DOHH2 (cell line): ENCODE measurements around the gene TMEM9.

Experiments
- H3F3A ChIP-seq: fragments of 200-600 bp; sonication (generic), shearing (Covaris generic); 2 replicates; pipeline ENCODE4 v1.6.0; 2016; ENCODE audit warnings: antibody characterized with exemption, mild to moderate bottlenecking; ENCODE audit not compliant: control insufficient read depth, insufficient read depth
- H3K27ac ChIP-seq: fragments of 200-600 bp; sonication (generic); 2 replicates; pipeline ENCODE4 v1.5.1; 2014; ENCODE audit warnings: low read depth, mild to moderate bottlenecking, low read length, moderate library complexity
- H3K27me3 ChIP-seq: fragments of 200-600 bp; sonication (generic); 2 replicates; pipeline ENCODE4 v1.6.1; 2014; ENCODE audit warnings: mild to moderate bottlenecking, low read length, mixed read lengths; ENCODE audit not compliant: control insufficient read depth
- H3K36me3 ChIP-seq: fragments of 200-600 bp; sonication (generic); 2 replicates; pipeline ENCODE4 v1.6.1; 2014; ENCODE audit warnings: mild to moderate bottlenecking, low read length, moderate library complexity, mixed read lengths; ENCODE audit not compliant: control insufficient read depth
- H3K4me1 ChIP-seq: fragments of 200-600 bp; sonication (generic); 2 replicates; pipeline ENCODE4 v1.6.1; 2014; ENCODE audit warnings: mild to moderate bottlenecking, low read length, mixed read lengths; ENCODE audit not compliant: control insufficient read depth
- H3K4me2 ChIP-seq: fragments of 200-600 bp; sonication (generic); 2 replicates; pipeline ENCODE4 v1.6.0; 2014; ENCODE audit warnings: mild to moderate bottlenecking, low read length, moderate library complexity
- H3K4me3 ChIP-seq: fragments of 200-600 bp; sonication (generic); 2 replicates; pipeline ENCODE4 v1.5.1; 2014; ENCODE audit warnings: mild to moderate bottlenecking, low read length, mixed read lengths
- H3K79me2 ChIP-seq: fragments of 200-600 bp; sonication (generic); 2 replicates; pipeline ENCODE4 v1.6.1; 2014; ENCODE audit warnings: mild to moderate bottlenecking, low read length, mixed read lengths; ENCODE audit not compliant: control insufficient read depth
- H3K9me2 ChIP-seq: fragments of 200-600 bp; sonication (generic); replicated peaks from 2 replicates; pipeline ENCODE4 v1.6.1; 2014; ENCODE audit warnings: mild to moderate bottlenecking, low read length, mixed read lengths; ENCODE audit not compliant: control insufficient read depth
- H3K9me3 ChIP-seq: fragments of 200-600 bp; sonication (generic); 2 replicates; pipeline ENCODE4 v1.6.1; 2014; ENCODE audit warnings: antibody characterized with exemption, low read length, mixed read lengths; ENCODE audit not compliant: control insufficient read depth, insufficient read depth
- H4K20me1 ChIP-seq: fragments of 200-600 bp; sonication (generic); 2 replicates; pipeline ENCODE4 v1.6.0; 2014; ENCODE audit warnings: low read depth, mild to moderate bottlenecking, antibody characterized with exemption, low read length, moderate library complexity; ENCODE audit not compliant: control insufficient read depth, insufficient read depth
- EZH2phosphoT487 ChIP-seq: fragments of 200-600 bp; sonication (generic); IDR thresholded peaks from 2 replicates; pipeline ENCODE4 v1.6.1; 2017; ENCODE audit warnings: borderline replicate concordance, mild to moderate bottlenecking, antibody characterized with exemption, low read length, moderate library complexity, mixed read lengths
- TF ChIP-seq, protein P1 (sequence below): fragments of 200-600 bp; sonication (generic); IDR thresholded peaks from one replicate; pipeline ENCODE4 v1.5.1; 2014; ENCODE audit warnings: antibody characterized with exemption, mild to moderate bottlenecking, low read depth, low read length; ENCODE audit not compliant: poor library complexity, severe bottlenecking

The TMEM9 gene

DNA sequence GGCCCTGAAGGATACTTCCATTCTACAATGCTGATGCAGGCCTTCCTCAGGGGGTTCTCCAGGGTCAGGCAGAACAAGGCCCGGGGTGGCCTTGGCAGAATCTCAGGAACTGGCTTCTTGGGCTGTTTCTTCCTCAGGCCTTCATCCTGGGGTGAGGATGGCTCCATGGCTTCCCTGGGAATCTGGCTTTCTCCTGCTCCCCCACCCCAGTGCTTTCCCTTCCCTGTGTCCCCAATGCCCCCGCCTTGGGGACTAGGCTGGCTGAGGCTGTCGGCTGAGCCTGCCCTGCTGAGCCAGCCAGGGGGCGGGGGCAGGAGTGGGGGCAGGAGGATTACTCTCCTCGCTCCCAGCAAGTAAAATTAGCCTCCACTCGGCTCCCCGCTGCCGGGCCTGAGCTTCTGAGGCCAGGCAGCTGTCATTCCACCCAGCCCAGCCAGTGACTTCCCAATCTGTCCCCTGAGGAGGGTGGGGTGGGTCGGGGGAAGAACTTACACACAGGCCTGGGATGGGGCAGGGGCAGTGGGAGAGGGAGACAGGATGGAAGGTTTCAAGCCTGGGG, 42.0 kb downstream of the TMEM9 start, which contains the start of gene CACNA1S:
Gene CACNA1S (minus strand): TSS at position 254 of the 559 bp plus-strand sequence. CDS start 87 bp downstream, at position 167.
- Histone ChIP-seq H3K4me2 (no peak within 1 kb of the TSS), H4K20me1 (no peaks in the 10 kb centered on the region), H3F3A (no peaks in the 10 kb centered on the region), H3K27ac (no peak within 1 kb of the TSS), H3K4me3 (no peak within 1 kb of the TSS), H3K9me3 (no peaks in the 10 kb centered on the region), H3K36me3 (no peaks in the 10 kb centered on the region), H3K27me3 (peaks cover 4% of the 10 kb centered on the region; the same call in 1 of the 2 replicates), H3K79me2 (no peaks in the 10 kb centered on the region), H3K4me1 (no peaks in the 10 kb centered on the region), H3K9me2 (no peaks in the 10 kb centered on the region)
- TF ChIP-seq, protein P1, sequence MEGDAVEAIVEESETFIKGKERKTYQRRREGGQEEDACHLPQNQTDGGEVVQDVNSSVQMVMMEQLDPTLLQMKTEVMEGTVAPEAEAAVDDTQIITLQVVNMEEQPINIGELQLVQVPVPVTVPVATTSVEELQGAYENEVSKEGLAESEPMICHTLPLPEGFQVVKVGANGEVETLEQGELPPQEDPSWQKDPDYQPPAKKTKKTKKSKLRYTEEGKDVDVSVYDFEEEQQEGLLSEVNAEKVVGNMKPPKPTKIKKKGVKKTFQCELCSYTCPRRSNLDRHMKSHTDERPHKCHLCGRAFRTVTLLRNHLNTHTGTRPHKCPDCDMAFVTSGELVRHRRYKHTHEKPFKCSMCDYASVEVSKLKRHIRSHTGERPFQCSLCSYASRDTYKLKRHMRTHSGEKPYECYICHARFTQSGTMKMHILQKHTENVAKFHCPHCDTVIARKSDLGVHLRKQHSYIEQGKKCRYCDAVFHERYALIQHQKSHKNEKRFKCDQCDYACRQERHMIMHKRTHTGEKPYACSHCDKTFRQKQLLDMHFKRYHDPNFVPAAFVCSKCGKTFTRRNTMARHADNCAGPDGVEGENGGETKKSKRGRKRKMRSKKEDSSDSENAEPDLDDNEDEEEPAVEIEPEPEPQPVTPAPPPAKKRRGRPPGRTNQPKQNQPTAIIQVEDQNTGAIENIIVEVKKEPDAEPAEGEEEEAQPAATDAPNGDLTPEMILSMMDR, result no peak
- TF ChIP-seq EZH2phosphoT487, result no peak

DNA sequence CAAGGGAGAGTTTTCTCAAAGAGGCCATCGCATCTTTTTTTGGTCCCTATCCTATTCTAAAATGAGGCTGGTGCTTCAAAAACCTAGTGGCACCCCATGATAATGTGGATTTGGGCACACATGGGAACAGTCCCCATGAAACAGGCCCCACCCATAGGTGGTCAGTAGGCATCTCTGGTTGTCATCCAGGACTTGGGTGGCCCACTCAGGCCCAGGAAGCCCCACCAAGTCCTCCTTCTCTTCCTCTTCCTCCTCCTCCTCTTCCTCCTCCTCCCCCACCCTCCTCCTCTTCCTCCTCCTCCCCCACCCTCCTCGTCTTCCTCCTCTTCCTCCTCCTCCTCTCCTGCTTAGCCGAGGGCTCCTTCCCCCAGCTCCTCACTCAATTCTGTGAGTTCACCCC, 42.6 kb downstream of the TMEM9 start:
- Histone ChIP-seq H3K36me3 (no peaks in the 10 kb centered on the region), H3K27ac (no peak overlapping the region), H3K9me3 (no peaks in the 10 kb centered on the region), H3K4me2 (no peak overlapping the region), H3K27me3 (peaks cover 4% of the 10 kb centered on the region; the same call in 1 of the 2 replicates), H3K9me2 (no peaks in the 10 kb centered on the region), H3K79me2 (no peaks in the 10 kb centered on the region), H3K4me1 (no peaks in the 10 kb centered on the region), H3K4me3 (no peak overlapping the region), H3F3A (no peaks in the 10 kb centered on the region), H4K20me1 (no peaks in the 10 kb centered on the region)
- TF ChIP-seq EZH2phosphoT487, result no peak
- TF ChIP-seq, protein P1, result no peak

DNA sequence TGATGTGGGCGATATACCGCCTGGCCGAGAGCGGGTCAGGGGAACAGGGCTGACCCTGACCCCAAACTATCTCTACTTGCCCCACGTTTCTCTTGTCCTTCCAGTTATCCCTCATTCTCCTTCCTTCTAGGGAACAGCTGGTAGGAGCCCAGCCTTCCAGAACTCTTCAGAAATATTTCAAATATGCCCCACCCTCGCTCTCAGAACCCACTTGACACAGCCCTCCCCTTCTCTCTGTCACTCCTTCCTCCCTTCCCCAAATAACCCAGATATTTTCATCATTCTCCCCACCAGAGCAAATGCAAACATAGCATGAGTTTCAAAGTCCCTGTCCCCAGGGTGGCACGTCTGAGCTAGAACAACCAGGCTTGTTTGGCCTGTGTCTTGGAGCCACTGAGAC, 43.1 kb downstream of the TMEM9 start:
- TF ChIP-seq EZH2phosphoT487, result no peak
- TF ChIP-seq, protein P1, result no peak
- H4K20me1 ChIP-seq, result no peaks in the 10 kb centered on the region
- no peaks in the 10 kb centered on the region for H3K9me3 ChIP-seq
- H3K27me3 ChIP-seq, result peaks cover 4% of the 10 kb centered on the region; the same call in 1 of the 2 replicates
- H3K27ac ChIP-seq, result no peak overlapping the region
- no peak overlapping the region for H3K4me2 ChIP-seq
- no peaks in the 10 kb centered on the region for H3K9me2 ChIP-seq
- no peak overlapping the region for H3K4me3 ChIP-seq
- H3K79me2 ChIP-seq, result no peaks in the 10 kb centered on the region
- no peaks in the 10 kb centered on the region for H3K4me1 ChIP-seq
- no peaks in the 10 kb centered on the region for H3F3A ChIP-seq
- H3K36me3 ChIP-seq, result no peaks in the 10 kb centered on the region
